Astrocyte of the spinal cord (primary cell): ENCODE measurements around the gene CACNB4.
A peak's percentile ranks its signal among the peaks of the same experiment; 100 is the strongest.

Experiments
- DNase-seq: peaks from one replicate; pipeline ENCODE4 v3.0.0; 2011; ENCODE audit warnings: low read depth, low spot score
- H3K4me3 ChIP-seq: 2 replicates; pipeline ENCODE4 v1.5.1; 2011; ENCODE audit warnings: low read depth, mild to moderate bottlenecking, low read length, moderate library complexity
- in situ Hi-C: cut with HindIII; loops from 2 replicates; pipeline ENCODE4 v1.10.0; 2017; ENCODE audit warnings: low sequenced_read_pairs
- TF ChIP-seq, protein P1 (sequence below): IDR thresholded peaks from 2 replicates; pipeline ENCODE4 v1.5.1; 2012; ENCODE audit warnings: low read depth, mild to moderate bottlenecking, low read length, inconsistent platforms

The CACNB4 gene

DNA sequence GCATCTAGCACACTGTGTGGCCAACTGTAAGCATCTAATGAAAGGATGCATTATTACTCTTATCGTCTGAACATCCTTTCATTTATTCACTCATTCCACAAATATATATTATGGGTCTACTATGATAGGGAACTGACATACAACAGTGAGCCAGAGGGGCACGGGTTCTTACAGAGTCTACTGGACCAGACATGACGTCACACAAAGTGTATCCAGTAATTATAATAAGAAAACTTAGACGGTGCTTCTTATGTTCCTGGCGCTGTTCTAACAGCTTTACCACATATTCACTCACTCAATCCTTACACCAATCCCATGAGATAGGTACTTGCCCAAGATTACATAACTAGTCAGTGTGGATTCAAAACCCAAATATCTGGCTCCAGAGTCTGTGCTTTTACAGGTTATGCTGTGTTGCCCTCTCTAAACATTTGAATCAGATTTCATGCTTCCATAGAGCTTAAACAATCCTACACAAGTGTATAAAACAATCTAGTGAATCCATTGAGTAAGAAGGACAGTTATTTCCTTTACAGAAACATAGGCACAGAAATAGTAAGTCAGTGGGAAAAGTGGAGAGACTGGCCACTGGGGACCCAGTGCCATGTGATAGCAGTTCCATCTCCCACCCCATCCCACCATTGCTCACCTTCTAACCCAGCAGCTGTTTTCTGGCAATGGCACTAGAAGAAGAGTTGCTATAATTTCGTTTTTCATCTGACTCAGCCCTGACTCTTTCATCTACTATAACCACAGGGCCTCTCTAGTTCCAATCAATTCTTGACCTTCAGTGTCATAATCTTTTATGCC, 246.4 kb downstream of the CACNB4 start:
- DNase-seq: no peak
- in situ Hi-C loops: no loop called here

GRCh38 chr2:151851761-151852160, 247.1 kb downstream of the CACNB4 start:
- TF ChIP-seq, protein P1, sequence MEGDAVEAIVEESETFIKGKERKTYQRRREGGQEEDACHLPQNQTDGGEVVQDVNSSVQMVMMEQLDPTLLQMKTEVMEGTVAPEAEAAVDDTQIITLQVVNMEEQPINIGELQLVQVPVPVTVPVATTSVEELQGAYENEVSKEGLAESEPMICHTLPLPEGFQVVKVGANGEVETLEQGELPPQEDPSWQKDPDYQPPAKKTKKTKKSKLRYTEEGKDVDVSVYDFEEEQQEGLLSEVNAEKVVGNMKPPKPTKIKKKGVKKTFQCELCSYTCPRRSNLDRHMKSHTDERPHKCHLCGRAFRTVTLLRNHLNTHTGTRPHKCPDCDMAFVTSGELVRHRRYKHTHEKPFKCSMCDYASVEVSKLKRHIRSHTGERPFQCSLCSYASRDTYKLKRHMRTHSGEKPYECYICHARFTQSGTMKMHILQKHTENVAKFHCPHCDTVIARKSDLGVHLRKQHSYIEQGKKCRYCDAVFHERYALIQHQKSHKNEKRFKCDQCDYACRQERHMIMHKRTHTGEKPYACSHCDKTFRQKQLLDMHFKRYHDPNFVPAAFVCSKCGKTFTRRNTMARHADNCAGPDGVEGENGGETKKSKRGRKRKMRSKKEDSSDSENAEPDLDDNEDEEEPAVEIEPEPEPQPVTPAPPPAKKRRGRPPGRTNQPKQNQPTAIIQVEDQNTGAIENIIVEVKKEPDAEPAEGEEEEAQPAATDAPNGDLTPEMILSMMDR: no peak
- in situ Hi-C loops: no loop called here
- peak; percentile 25 for DNase-seq
- no peak overlapping the region for H3K4me3 ChIP-seq

More for the DNA sequence above, 246.4 kb downstream of the CACNB4 start:
- no peak overlapping the region for H3K4me3 ChIP-seq
- TF ChIP-seq, protein P1: no peak

GRCh38 chr2:151849413-151850010, 249.3 kb downstream of the CACNB4 start:
- in situ Hi-C loops: no loop called here

GRCh38 chr2:151845884-151846283, 253.0 kb downstream of the CACNB4 start:
- no peak for DNase-seq
- in situ Hi-C loops: no loop called here
- H3K4me3 ChIP-seq: no peak overlapping the region
- TF ChIP-seq, protein P1: no peak

More at GRCh38 chr2:151849413-151850010, 249.3 kb downstream of the CACNB4 start:
- H3K4me3 ChIP-seq: no peak overlapping the region
- TF ChIP-seq, protein P1: no peak
- DNase-seq: no peak

DNA sequence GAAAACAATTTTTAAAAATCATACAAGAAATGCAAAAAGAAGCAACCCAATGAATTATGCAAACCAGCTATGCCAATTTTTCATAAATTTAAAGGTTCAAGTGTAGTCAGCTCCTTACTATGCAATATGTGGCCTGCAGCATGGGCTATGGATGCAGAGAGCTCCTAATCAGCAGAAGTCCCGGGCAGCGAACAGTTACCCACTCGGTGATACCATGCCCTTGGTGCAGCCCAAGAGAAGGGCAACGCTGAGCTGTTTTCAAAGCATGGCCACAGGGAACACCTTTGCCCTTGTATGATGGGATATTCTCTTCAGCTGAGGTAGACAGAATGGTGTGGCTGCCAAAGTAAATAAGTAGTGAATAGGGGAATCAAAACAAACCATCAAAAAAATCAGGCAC, 253.4 kb downstream of the CACNB4 start:
- TF ChIP-seq, protein P1: no peak
- no peak overlapping the region for H3K4me3 ChIP-seq
- in situ Hi-C loops: no loop called here
- DNase-seq: no peak

DNA sequence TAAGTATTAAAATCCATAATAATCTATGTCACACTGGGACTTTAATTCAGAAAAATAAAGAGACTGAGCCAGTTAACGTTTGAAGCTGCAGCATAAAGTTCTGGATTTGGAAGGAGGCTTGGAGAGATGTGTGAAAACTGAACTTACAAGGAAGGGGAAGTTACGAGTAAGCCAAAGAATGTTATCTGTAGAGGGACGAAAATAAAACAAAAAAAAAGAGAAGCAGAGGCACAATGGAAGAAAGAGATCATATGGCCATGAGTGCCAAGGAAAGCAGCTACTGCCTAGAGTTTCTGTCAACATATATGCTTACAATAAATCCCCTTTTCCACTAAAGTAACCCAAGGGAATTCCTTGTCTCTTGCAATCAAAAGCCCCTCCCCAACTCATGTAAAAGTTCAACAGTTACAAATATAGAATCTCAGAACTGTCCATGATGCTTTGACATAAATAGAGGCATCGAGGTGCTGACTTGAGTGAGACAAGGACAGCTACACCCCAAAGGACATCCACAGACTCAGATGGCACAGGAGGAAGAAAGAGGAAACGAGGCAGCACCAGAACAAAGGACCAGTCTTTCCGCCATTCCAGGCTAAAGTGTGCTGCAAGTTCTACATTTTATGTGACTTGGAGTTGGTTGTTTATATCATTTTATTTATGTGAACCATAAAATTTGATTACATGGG, 254.5 kb downstream of the CACNB4 start:
- no peak for DNase-seq
- in situ Hi-C loops: no loop called here
- no peak overlapping the region for H3K4me3 ChIP-seq
- TF ChIP-seq, protein P1: no peak
